Activated CD8-positive, alpha-beta memory T cell treated with anti-CD3 and anti-CD28 coated beads for 24 hours (primary cell): ENCODE measurements around the gene NCAPD3.

Experiments
- DNase-seq: peaks from one replicate; pipeline ENCODE4 v3.0.0-alpha.2; 2020

The NCAPD3 gene

GRCh38 chr11:134158023-134158422 is 65.7 kb downstream of the NCAPD3 start:
- DNase-seq, result no peak

GRCh38 chr11:134157451-134157850 is 66.3 kb downstream of the NCAPD3 start:
- no peak for DNase-seq

- DNase-seq, result no peak
Observed at GRCh38 chr11:134155946-134156865, 67.6 kb downstream of the NCAPD3 start.

GRCh38 chr11:134155456-134155855 is 68.3 kb downstream of the NCAPD3 start:
- DNase-seq, result no peak

- DNase-seq, result no peak
Observed at GRCh38 chr11:134154441-134154840, 69.3 kb downstream of the NCAPD3 start.

GRCh38 chr11:134153147-134153905 is 70.4 kb downstream of the NCAPD3 start:
- DNase-seq, result no peak

GRCh38 chr11:134152696-134153095 is 71.1 kb downstream of the NCAPD3 start:
- DNase-seq, result no peak

GRCh38 chr11:134151083-134151747 is 72.6 kb downstream of the NCAPD3 start:
- DNase-seq, result no peak

- no peak for DNase-seq
Observed at GRCh38 chr11:134150195-134150903, 73.4 kb downstream of the NCAPD3 start.

GRCh38 chr11:134149371-134149770 is 74.4 kb downstream of the NCAPD3 start:
- no peak for DNase-seq

- DNase-seq, result no peak
Observed at GRCh38 chr11:134146598-134146997, 77.2 kb downstream of the NCAPD3 start.

- DNase-seq, result no peak
Observed at GRCh38 chr11:134145715-134146114, 78.1 kb downstream of the NCAPD3 start.

- no peak for DNase-seq
Observed at GRCh38 chr11:134144744-134145143, 79.0 kb downstream of the NCAPD3 start.

- no peak for DNase-seq
Observed at GRCh38 chr11:134143801-134144200, 80.0 kb downstream of the NCAPD3 start.

GRCh38 chr11:134142536-134142935 is 81.2 kb downstream of the NCAPD3 start:
- DNase-seq, result no peak

- no peak for DNase-seq
Observed at GRCh38 chr11:134140961-134141490, 82.7 kb downstream of the NCAPD3 start.

- no peak for DNase-seq
Observed at GRCh38 chr11:134139873-134140331, 83.9 kb downstream of the NCAPD3 start.

GRCh38 chr11:134139303-134139872 is 84.4 kb downstream of the NCAPD3 start:
- DNase-seq, result no peak

GRCh38 chr11:134138376-134138775 is 85.4 kb downstream of the NCAPD3 start:
- no peak for DNase-seq

- DNase-seq, result no peak
Observed at GRCh38 chr11:134134167-134134566, 89.6 kb downstream of the NCAPD3 start.

GRCh38 chr11:134132808-134133207 is 91.0 kb downstream of the NCAPD3 start:
- no peak for DNase-seq
